Brain microvascular endothelial cell (primary cell): Measurements from ENCODE around the gene RYR2.

ENCODE experiments used
- DNase-seq: peaks from one replicate; pipeline ENCODE4 v3.0.0-alpha.2; 2020
- H3K27ac ChIP-seq: fragments of 250-450 bp; sonication (Bioruptor Pico); 2 replicates; pipeline ENCODE4 v1.5.1; 2020; ENCODE audit warnings: mild to moderate bottlenecking, moderate library complexity
- H3K27me3 ChIP-seq: fragments of 250-450 bp; sonication (Bioruptor Pico); replicated peaks from 2 replicates; pipeline ENCODE4 v1.5.1; 2020; ENCODE audit warnings: mild to moderate bottlenecking
- H3K36me3 ChIP-seq: fragments of 250-450 bp; sonication (Bioruptor Pico); replicated peaks from 2 replicates; pipeline ENCODE4 v1.5.1; 2020; ENCODE audit warnings: mild to moderate bottlenecking
- H3K4me3 ChIP-seq: 2 replicates; pipeline ENCODE4 v1.5.1; 2011; ENCODE audit warnings: low read depth, mild to moderate bottlenecking, control low read depth, low read length, moderate library complexity
- CTCF ChIP-seq: IDR thresholded peaks from 2 replicates; pipeline ENCODE4 v1.5.1; 2011; ENCODE audit warnings: low read depth, mild to moderate bottlenecking, moderate library complexity, low read length, control low read depth, inconsistent platforms; ENCODE audit errors: missing control alignments
- in situ Hi-C: cut with HindIII; loops from 2 replicates; pipeline ENCODE4 v1.10.0; 2017; ENCODE audit warnings: low sequenced_read_pairs, low pct_ligation_motif_present

Gene RYR2

GRCh38 chr1:237084341-237085077 lies 42.5 kb downstream of the RYR2 start:
- H3K36me3 ChIP-seq: no peaks in the 10 kb centered on the region
- H3K27me3 ChIP-seq: no peaks in the 10 kb centered on the region
- in situ Hi-C loops: no loop called here
- TF ChIP-seq CTCF: no peak
- H3K4me3 ChIP-seq: no peak overlapping the region
- DNase-seq: no peak
- H3K27ac ChIP-seq: no peak overlapping the region

GRCh38 chr1:237091691-237092090 lies 49.7 kb downstream of the RYR2 start:
- H3K36me3 ChIP-seq: no peaks in the 10 kb centered on the region
- H3K27me3 ChIP-seq: no peaks in the 10 kb centered on the region
- no peak overlapping the region for H3K4me3 ChIP-seq
- H3K27ac ChIP-seq: no peak overlapping the region
- no peak for DNase-seq
- TF ChIP-seq CTCF: no peak
- in situ Hi-C loops: no loop called here

GRCh38 chr1:237093691-237094090 lies 51.7 kb downstream of the RYR2 start:
- Histone ChIP-seq H3K36me3 (no peaks in the 10 kb centered on the region), H3K4me3 (no peak overlapping the region), H3K27ac (no peak overlapping the region), H3K27me3 (no peaks in the 10 kb centered on the region)
- no peak for DNase-seq
- in situ Hi-C loops: no loop called here
- no peak for TF ChIP-seq CTCF

- TF ChIP-seq CTCF: no peak
- H3K4me3 ChIP-seq: no peak overlapping the region
These were observed 56.6 kb downstream of the RYR2 start for GRCh38 chr1:237098541-237098940.

GRCh38 chr1:237103021-237103420 lies 61.0 kb downstream of the RYR2 start:
- Histone ChIP-seq H3K4me3 (no peak overlapping the region), H3K36me3 (no peaks in the 10 kb centered on the region), H3K27me3 (no peaks in the 10 kb centered on the region), H3K27ac (no peak overlapping the region)
- DNase-seq: no peak
- in situ Hi-C loops: no loop called here
- TF ChIP-seq CTCF: no peak

More at GRCh38 chr1:237098541-237098940, 56.6 kb downstream of the RYR2 start:
- no peak for DNase-seq
- in situ Hi-C loops: no loop called here
- Histone ChIP-seq H3K27me3 (no peaks in the 10 kb centered on the region), H3K36me3 (no peaks in the 10 kb centered on the region), H3K27ac (no peak overlapping the region)

GRCh38 chr1:237104096-237104495 lies 62.1 kb downstream of the RYR2 start:
- H3K27ac ChIP-seq: no peak overlapping the region
- in situ Hi-C loops: no loop called here
- H3K4me3 ChIP-seq: no peak overlapping the region
- no peak for TF ChIP-seq CTCF
- no peaks in the 10 kb centered on the region for H3K36me3 ChIP-seq
- no peaks in the 10 kb centered on the region for H3K27me3 ChIP-seq
- DNase-seq: no peak
